Mesenchymal stem cell (in vitro differentiated cells and primary cell): ENCODE measurements around the gene GNAI1. TPM values are rescaled to one million over a fixed set of nuclear protein-coding genes. Genes with fewer than 3 reads are reported as not detected.

Experiments used
- DNase-seq: peaks from one replicate; pipeline ENCODE4 v3.0.0-alpha.2; 2013
- H2AFZ ChIP-seq: one replicate; pipeline ENCODE4 v1.6.1; 2013; ENCODE audit warnings: low read depth, mild to moderate bottlenecking, control low read depth, inconsistent platforms, low read length, moderate library complexity
- H2AK5ac ChIP-seq: 2 replicates; pipeline ENCODE4 v1.6.1; 2013; ENCODE audit warnings: low read length, moderate library complexity, mild to moderate bottlenecking, inconsistent platforms; ENCODE audit not compliant: severe bottlenecking
- H2BK120ac ChIP-seq: one replicate; pipeline ENCODE4 v1.6.1; 2013; ENCODE audit warnings: low read depth, mild to moderate bottlenecking, inconsistent platforms, low read length, moderate library complexity
- H2BK12ac ChIP-seq, 2 experiments: one replicate each; pipeline ENCODE4 v1.6.1; 2013; ENCODE audit warnings: inconsistent platforms in 2 of 2, low read length in 2 of 2, mild to moderate bottlenecking in 2 of 2, moderate library complexity in 2 of 2, control low read depth in 1 of 2
- H2BK15ac ChIP-seq: one replicate; pipeline ENCODE4 v1.6.1; 2013; ENCODE audit warnings: mild to moderate bottlenecking, low read depth, inconsistent platforms; ENCODE audit not compliant: poor library complexity, severe bottlenecking
- H2BK5ac ChIP-seq: 2 replicates; pipeline ENCODE4 v1.6.1; 2013; ENCODE audit warnings: low read depth, mild to moderate bottlenecking, low read length, control low read depth, inconsistent platforms; ENCODE audit not compliant: poor library complexity, severe bottlenecking
- H3K14ac ChIP-seq, 2 experiments: one replicate each; pipeline ENCODE4 v1.6.1; 2013; ENCODE audit warnings: inconsistent platforms in 2 of 2, low read length in 2 of 2, control low read depth in 1 of 2, mild to moderate bottlenecking in 1 of 2, moderate library complexity in 1 of 2
- H3K18ac ChIP-seq, 2 experiments: one replicate each; pipeline ENCODE4 v1.6.1; 2013; ENCODE audit warnings: inconsistent platforms in 2 of 2, low read length in 2 of 2, control low read depth in 1 of 2, low read depth in 1 of 2, mild to moderate bottlenecking in 1 of 2
- H3K23ac ChIP-seq, 2 experiments: one replicate each; pipeline ENCODE4 v1.6.1; 2013; ENCODE audit warnings: inconsistent platforms in 2 of 2, low read length in 2 of 2, mild to moderate bottlenecking in 2 of 2, moderate library complexity in 2 of 2, control low read depth in 1 of 2
- H3K27ac ChIP-seq: 2 replicates; pipeline ENCODE4 v1.5.1; 2013; ENCODE audit warnings: mild to moderate bottlenecking, moderate library complexity, low read length, control low read depth, inconsistent platforms; ENCODE audit not compliant: poor library complexity, severe bottlenecking
- H3K27me3 ChIP-seq, 2 experiments: 2 replicates each; pipeline versions ENCODE4 v1.6.1 to v1.7.0; 2013; ENCODE audit warnings: low read length in 2 of 2, mild to moderate bottlenecking in 2 of 2, moderate library complexity in 2 of 2, control low read depth in 1 of 2, inconsistent platforms in 1 of 2; ENCODE audit not compliant: control insufficient read depth in 1 of 2, insufficient read depth in 1 of 2
- H3K36me3 ChIP-seq, 2 experiments: 2 replicates each; pipeline versions ENCODE4 v1.6.1 to v1.7.0; 2013; ENCODE audit warnings: low read length in 2 of 2, control low read depth in 1 of 2, inconsistent platforms in 1 of 2, low read depth in 1 of 2, mild to moderate bottlenecking in 1 of 2; ENCODE audit not compliant: insufficient read depth in 2 of 2, control insufficient read depth in 1 of 2
- H3K4ac ChIP-seq, 2 experiments: one replicate each; pipeline ENCODE4 v1.6.1; 2013; ENCODE audit warnings: inconsistent platforms in 2 of 2, low read length in 2 of 2, mild to moderate bottlenecking in 2 of 2, moderate library complexity in 2 of 2, control low read depth in 1 of 2, low read depth in 1 of 2
- H3K4me1 ChIP-seq: 2 replicates; pipeline ENCODE4 v1.6.1; 2013; ENCODE audit warnings: low read depth, low read length, control low read depth; ENCODE audit not compliant: control insufficient read depth, insufficient read depth
- H3K4me2 ChIP-seq: 2 replicates; pipeline ENCODE4 v1.6.1; 2013; ENCODE audit warnings: low read length, mild to moderate bottlenecking, inconsistent platforms; ENCODE audit not compliant: poor library complexity, severe bottlenecking
- H3K4me3 ChIP-seq, 2 experiments: 2 replicates each; pipeline versions ENCODE4 v1.5.1 to v1.7.0; 2013; ENCODE audit warnings: low read length in 2 of 2, mild to moderate bottlenecking in 2 of 2, control low read depth in 1 of 2, low read depth in 1 of 2; ENCODE audit not compliant: insufficient read depth in 1 of 2
- H3K79me1 ChIP-seq: replicated peaks from 2 replicates; pipeline ENCODE4 v1.6.1; 2013; ENCODE audit warnings: mild to moderate bottlenecking, control low read depth, low read length, inconsistent platforms; ENCODE audit not compliant: poor library complexity, severe bottlenecking
- H3K9ac ChIP-seq: 2 replicates; pipeline ENCODE4 v1.7.0; 2013; ENCODE audit warnings: mild to moderate bottlenecking, low read length, moderate library complexity
- H3K9me3 ChIP-seq: 2 replicates; pipeline ENCODE4 v1.7.0; 2013; ENCODE audit warnings: mild to moderate bottlenecking, low read length; ENCODE audit not compliant: control insufficient read depth
- H4K8ac ChIP-seq: one replicate; pipeline ENCODE4 v1.6.1; 2013; ENCODE audit warnings: inconsistent platforms, mild to moderate bottlenecking, low read length, moderate library complexity
- H4K91ac ChIP-seq: one replicate; pipeline ENCODE4 v1.6.1; 2013; ENCODE audit warnings: mild to moderate bottlenecking, low read length, inconsistent platforms
- WGBS: methylation state at CpG from one replicate; pipeline ENCODE4 v1.1.7; 2013; ENCODE audit warnings: mixed read lengths; 5-methylcytosine and 5-hydroxymethylcytosine counted together
- small RNA-seq: library from polyadenylated mRNA; stranded (forward); fragments of <200 nt; extraction: miRNeasy Mini kit (QIAGEN cat#:217004); gene quantifications from one replicate; pipeline ENCODE3, GENCODE V24; 2013; ENCODE audit warnings: low read depth

GNAI1 gene

DNA sequence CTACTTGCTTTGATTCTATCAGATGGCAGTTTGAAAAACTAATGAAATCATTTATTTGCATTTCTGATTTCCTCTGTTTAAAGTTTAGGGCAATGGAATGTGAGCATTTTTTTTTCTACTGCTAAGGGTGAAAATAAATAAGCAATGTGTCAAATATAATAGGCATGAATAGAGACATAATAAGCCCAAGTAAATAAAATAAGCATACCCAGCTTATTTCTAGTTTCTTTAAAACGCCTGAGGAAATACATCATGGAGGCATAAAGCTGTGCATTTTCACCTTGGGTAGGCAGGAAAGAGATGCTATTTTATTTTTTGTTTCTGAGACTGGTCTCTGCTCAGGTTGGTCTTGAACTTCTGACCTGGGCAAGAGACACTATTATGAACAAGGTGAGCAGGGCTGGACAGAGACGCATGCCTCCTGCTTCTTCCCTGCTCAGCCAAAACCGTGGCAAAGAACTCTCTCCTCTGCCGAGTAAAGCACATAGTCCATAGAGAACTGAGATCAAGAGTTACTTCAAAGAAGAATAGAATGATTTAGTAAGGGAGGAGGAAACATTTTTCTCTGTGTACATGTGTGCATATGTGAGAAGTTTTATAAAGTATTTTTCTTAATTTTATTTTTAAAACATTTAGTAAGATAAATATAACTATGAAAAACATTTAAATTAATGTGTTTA, 138.1 kb downstream of the GNAI1 start:
- H3K9ac ChIP-seq = no peak overlapping the region
- H2BK5ac ChIP-seq = no peak overlapping the region
- H3K9me3 ChIP-seq = no peaks in the 10 kb centered on the region
- no peak overlapping the region for H3K4me3 ChIP-seq
- H3K14ac ChIP-seq = no peak overlapping the region
- no peak overlapping the region for H2AK5ac ChIP-seq
- peak overlapping the region in 1 of 2 experiments; percentile 75 for H2BK12ac ChIP-seq
- H2AFZ ChIP-seq = no peak overlapping the region
- H2BK120ac ChIP-seq = peak overlapping the region; percentile 88
- peak overlapping the region; percentile 37 to 77 for H3K18ac ChIP-seq
- DNase-seq = no peak
- H3K27ac ChIP-seq = no peak overlapping the region
- H2BK15ac ChIP-seq = no peak overlapping the region
- H3K36me3 ChIP-seq = no peaks in the 10 kb centered on the region
- H3K4me1 ChIP-seq = no peaks in the 10 kb centered on the region
- H3K23ac ChIP-seq = no peak overlapping the region
- H3K4me2 ChIP-seq = no peak overlapping the region
- no peaks in the 10 kb centered on the region for H3K27me3 ChIP-seq
- peak overlapping the region; percentile 69 for H4K8ac ChIP-seq
- no peak overlapping the region for H3K4ac ChIP-seq
- no peak overlapping the region for H4K91ac ChIP-seq
- WGBS = 77% methylated on average over 3 of the region's 4 CpGs
- no peaks in the 10 kb centered on the region for H3K79me1 ChIP-seq

DNA sequence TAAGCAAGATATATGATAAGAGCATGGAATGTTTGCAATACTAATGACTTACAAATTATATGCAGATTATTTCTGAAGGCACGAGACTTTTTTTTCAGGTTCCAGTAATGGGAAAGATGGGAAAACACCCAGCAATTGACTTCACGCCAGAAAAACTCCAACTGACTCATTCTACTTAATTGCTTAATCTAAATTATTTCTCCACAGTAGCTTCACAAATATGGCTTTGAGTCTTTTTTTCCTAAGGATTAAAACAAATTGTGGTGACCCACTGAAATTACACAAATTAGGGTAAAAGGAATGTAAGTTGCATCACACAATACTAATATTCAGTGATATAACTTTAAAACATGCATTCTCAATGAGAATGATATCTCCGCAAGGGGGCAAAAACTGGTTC, 138.7 kb downstream of the GNAI1 start:
- Histone ChIP-seq H2BK12ac (no peak overlapping the region), H3K18ac (no peak overlapping the region), H3K4me1 (no peaks in the 10 kb centered on the region), H2AK5ac (no peak overlapping the region), H3K27ac (no peak overlapping the region), H3K9me3 (no peaks in the 10 kb centered on the region), H2BK120ac (no peak overlapping the region), H3K4ac (no peak overlapping the region), H2BK15ac (no peak overlapping the region), H3K9ac (no peak overlapping the region), H3K27me3 (no peaks in the 10 kb centered on the region), H3K36me3 (no peaks in the 10 kb centered on the region), H2AFZ (no peak overlapping the region), H4K91ac (no peak overlapping the region), H3K4me2 (no peak overlapping the region), H4K8ac (no peak overlapping the region), H2BK5ac (no peak overlapping the region), H3K23ac (no peak overlapping the region), H3K14ac (no peak overlapping the region), H3K79me1 (no peaks in the 10 kb centered on the region), H3K4me3 (no peak overlapping the region)
- 43% methylated on average over 1 of the region's 3 CpGs for WGBS
- DNase-seq = peak; percentile 92

DNA sequence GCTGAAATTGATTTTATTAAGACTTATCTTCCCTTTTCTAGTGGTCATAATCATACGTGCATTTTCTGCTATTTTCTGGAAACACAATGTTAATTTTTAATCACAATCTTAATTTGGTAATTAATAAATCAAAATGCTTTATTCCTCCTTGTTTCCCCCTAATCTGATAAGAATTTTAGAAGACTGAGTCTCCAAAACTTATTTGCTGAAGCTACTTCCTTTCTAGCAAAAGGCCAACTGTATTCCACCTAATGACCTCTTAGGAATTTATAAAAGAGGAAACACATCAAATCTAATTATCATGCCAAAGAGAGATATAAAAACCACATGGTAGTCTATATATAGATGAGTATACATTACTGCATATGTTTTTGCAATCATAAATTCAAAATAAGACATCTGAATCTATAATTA, 140.6 kb downstream of the GNAI1 start:
- DNase-seq = no peak
- H2BK120ac ChIP-seq = no peak overlapping the region
- H2BK5ac ChIP-seq = no peak overlapping the region
- H2BK15ac ChIP-seq = no peak overlapping the region
- H3K27me3 ChIP-seq = no peaks in the 10 kb centered on the region
- H3K23ac ChIP-seq = no peak overlapping the region
- no peak overlapping the region for H2BK12ac ChIP-seq
- no peak overlapping the region for H4K91ac ChIP-seq
- no peak overlapping the region for H3K4ac ChIP-seq
- H3K9ac ChIP-seq = no peak overlapping the region
- peak overlapping the region in 1 of 2 experiments; percentile 54 for H3K18ac ChIP-seq
- no peak overlapping the region for H3K27ac ChIP-seq
- no peak overlapping the region for H3K14ac ChIP-seq
- no peak overlapping the region for H4K8ac ChIP-seq
- H2AK5ac ChIP-seq = no peak overlapping the region
- H3K4me3 ChIP-seq = no peak overlapping the region
- no peak overlapping the region for H2AFZ ChIP-seq
- no peaks in the 10 kb centered on the region for H3K36me3 ChIP-seq
- no peaks in the 10 kb centered on the region for H3K4me1 ChIP-seq
- H3K9me3 ChIP-seq = no peaks in the 10 kb centered on the region
- WGBS = no CpG with 5 or more reads among the region's 1 CpG
- H3K79me1 ChIP-seq = no peaks in the 10 kb centered on the region
- no peak overlapping the region for H3K4me2 ChIP-seq

Small RNA genes within 50 kb of the gene (small RNA-seq; reads per million reads assigned to genes)
- gene RN7SL869P = not detected
